Measurements from ENCODE around the gene APBB2. TPM values are rescaled to one million over a fixed set of nuclear protein-coding genes. Genes with fewer than 3 reads are reported as not detected.

APBB2 gene
- total and polyA plus RNA-seq, 2 experiments from 2014 or later = 24.1 to 61.0 TPM

DNA sequence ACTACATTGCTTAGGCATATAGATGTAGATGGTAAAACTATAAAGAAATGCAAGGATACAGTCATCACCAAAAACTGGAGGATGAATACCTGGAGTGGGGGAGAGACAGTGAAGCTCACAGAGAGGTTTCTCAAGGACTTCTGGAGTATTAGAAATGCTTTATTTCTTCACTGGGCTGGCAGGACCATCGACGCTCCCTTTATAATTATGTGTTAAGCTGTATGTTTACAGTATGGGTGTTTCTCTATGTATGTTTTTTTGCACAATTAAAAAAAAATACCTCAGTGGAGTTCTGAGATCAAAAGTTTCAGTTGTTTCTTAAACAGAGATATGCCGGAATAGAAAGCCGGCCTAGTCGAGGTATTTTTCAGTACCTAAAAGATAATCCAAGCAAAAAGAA is 263.3 kb downstream of the APBB2 start:
- Histone ChIP-seq H3K9me3 (ENCODE audit: low read depth) (no peaks in the 10 kb centered on the region), H3K4me1 (ENCODE audit: insufficient read depth) (no peaks in the 10 kb centered on the region), H3K36me3 (ENCODE audit: low read depth) (no peaks in the 10 kb centered on the region), H3K79me2 (ENCODE audit: insufficient read depth) (peaks cover 14% of the 10 kb centered on the region), H4K20me1 (ENCODE audit: insufficient read depth) (no peaks in the 10 kb centered on the region), H3K27me3 (replicated peaks; ENCODE audit: insufficient read depth) (no peaks in the 10 kb centered on the region), H3K9me2 (ENCODE audit: insufficient read depth) (no peaks in the 10 kb centered on the region), H3K4me3 (no peak overlapping the region), H3F3A (ENCODE audit: insufficient read depth) (no peaks in the 10 kb centered on the region), H3K27ac (no peak overlapping the region), H3K9ac (no peak overlapping the region), H2AFZ (no peak overlapping the region), H3K4me2 (ENCODE audit: unreplicated experiment) (no peak overlapping the region)
- WGBS, 2 experiments (ENCODE audit: low coverage in 1 of 2, low lambda C conversion rate in 2 of 2, missing lambda C conversion rate in 2 of 2) = 98 to 100% methylated on average over 5 of the region's 5 CpGs
- no peak for TF ChIP-seq EZH2 (IDR thresholded peaks at IDR 0.05; ENCODE audit: insufficient read depth, poor library complexity, severe bottlenecking)
- TF ChIP-seq EZH2phosphoT487 (IDR thresholded peaks at IDR 0.05; ENCODE audit: insufficient read depth, low read depth) = no peak
- in situ Hi-C loops (cut with MboI) = no loop called here
- DNase-seq = no peak

DNA sequence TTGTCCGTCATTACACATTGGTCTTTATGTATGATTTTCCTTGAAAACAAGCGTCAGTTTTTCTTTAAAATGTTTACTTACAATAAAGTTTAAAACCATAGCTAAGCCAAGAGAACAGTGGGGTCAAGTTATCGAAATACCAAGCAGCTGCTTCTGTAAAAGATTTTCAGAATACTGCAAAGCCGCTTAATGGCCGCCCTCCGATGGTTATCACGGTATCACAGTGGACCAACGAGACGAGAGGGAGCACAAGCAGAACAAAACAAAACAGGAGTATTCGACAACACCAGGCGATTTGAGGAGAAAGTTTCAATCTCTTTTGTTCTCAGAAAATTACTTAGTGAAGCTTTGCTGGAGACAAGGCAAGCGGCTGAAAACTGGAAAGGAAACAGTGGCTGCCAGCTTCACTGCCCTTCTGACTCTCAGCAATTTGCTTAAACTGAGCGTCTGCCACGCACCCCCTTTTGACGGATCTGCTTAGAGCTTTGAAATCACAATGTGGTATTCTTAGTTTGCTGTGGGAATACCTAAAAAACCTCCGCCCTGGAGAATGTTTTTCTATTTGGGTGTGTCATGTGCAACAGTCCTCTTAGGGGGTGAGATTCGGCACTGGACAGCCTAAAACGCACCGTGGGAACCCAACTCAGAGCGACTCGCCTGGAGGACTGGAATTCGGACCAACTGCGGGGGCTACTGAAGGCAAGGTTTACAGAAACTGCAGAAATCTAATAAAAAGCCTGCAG is 264.8 kb downstream of the APBB2 start:
- in situ Hi-C loops (cut with MboI) = loop anchor here (25.0 kb wide), 1 partner anchor 713 kb away; no protein-coding TSS in a partner anchor
- DNase-seq = no peak
- no peak overlapping the region for H3K27ac ChIP-seq
- TF ChIP-seq EZH2 (IDR thresholded peaks at IDR 0.05; ENCODE audit: insufficient read depth, poor library complexity, severe bottlenecking) (no peak), EZH2phosphoT487 (IDR thresholded peaks at IDR 0.05; ENCODE audit: insufficient read depth, low read depth) (no peak)
- no peaks in the 10 kb centered on the region for H4K20me1 ChIP-seq (ENCODE audit: insufficient read depth)
- H3F3A ChIP-seq (ENCODE audit: insufficient read depth) = no peaks in the 10 kb centered on the region
- no peak overlapping the region for H3K4me3 ChIP-seq
- H2AFZ ChIP-seq = no peak overlapping the region
- H3K9ac ChIP-seq = no peak overlapping the region
- H3K9me2 ChIP-seq (ENCODE audit: insufficient read depth) = no peaks in the 10 kb centered on the region
- WGBS, 2 experiments (ENCODE audit: low coverage in 1 of 2, low lambda C conversion rate in 2 of 2, missing lambda C conversion rate in 2 of 2) = 94% methylated on average over 23 of the region's 23 CpGs
- H3K27me3 ChIP-seq (replicated peaks; ENCODE audit: insufficient read depth) = no peaks in the 10 kb centered on the region
- H3K4me1 ChIP-seq (ENCODE audit: insufficient read depth) = no peaks in the 10 kb centered on the region
- no peaks in the 10 kb centered on the region for H3K9me3 ChIP-seq (ENCODE audit: low read depth)
- no peaks in the 10 kb centered on the region for H3K36me3 ChIP-seq (ENCODE audit: low read depth)
- H3K79me2 ChIP-seq (ENCODE audit: insufficient read depth) = peaks cover 14% of the 10 kb centered on the region; the same call in 1 of the 2 replicates
- H3K4me2 ChIP-seq (ENCODE audit: unreplicated experiment) = no peak overlapping the region

DNA sequence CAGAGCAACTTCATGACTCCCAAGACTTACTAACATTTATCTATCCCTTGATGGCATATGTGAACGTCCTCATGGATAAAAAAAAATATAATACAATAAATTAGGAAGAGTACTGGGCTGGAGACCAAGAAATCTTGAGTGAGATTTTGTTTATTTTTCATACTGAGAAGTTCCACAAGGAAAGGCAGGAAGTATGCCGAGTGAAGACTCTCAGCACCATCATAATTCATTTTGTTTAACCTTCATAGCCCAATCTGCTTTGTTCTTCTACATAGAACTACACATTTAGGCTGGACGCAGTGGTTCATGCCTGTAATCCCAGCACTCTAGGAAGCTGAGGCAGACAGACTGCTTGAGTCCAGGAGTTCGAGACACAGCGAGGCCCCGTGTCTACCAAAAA is 266.3 kb downstream of the APBB2 start:
- no peak for DNase-seq
- no peaks in the 10 kb centered on the region for H3K9me3 ChIP-seq (ENCODE audit: low read depth)
- H3K9me2 ChIP-seq (ENCODE audit: insufficient read depth) = no peaks in the 10 kb centered on the region
- H3K36me3 ChIP-seq (ENCODE audit: low read depth) = no peaks in the 10 kb centered on the region
- H3K79me2 ChIP-seq (ENCODE audit: insufficient read depth) = peaks cover 14% of the 10 kb centered on the region; the same call in 1 of the 2 replicates
- H2AFZ ChIP-seq = no peak overlapping the region
- in situ Hi-C loops (cut with MboI) = loop anchor here (25.0 kb wide), 1 partner anchor 714 kb away; no protein-coding TSS in a partner anchor
- H3K4me3 ChIP-seq = no peak overlapping the region
- no peak overlapping the region for H3K27ac ChIP-seq
- H3F3A ChIP-seq (ENCODE audit: insufficient read depth) = no peaks in the 10 kb centered on the region
- no peaks in the 10 kb centered on the region for H4K20me1 ChIP-seq (ENCODE audit: insufficient read depth)
- H3K4me2 ChIP-seq (ENCODE audit: unreplicated experiment) = no peak overlapping the region
- WGBS, 2 experiments (ENCODE audit: low coverage in 1 of 2, low lambda C conversion rate in 2 of 2, missing lambda C conversion rate in 2 of 2) = 61 to 65% methylated on average over 6 of the region's 6 CpGs
- TF ChIP-seq EZH2 (IDR thresholded peaks at IDR 0.05; ENCODE audit: insufficient read depth, poor library complexity, severe bottlenecking) (no peak), EZH2phosphoT487 (IDR thresholded peaks at IDR 0.05; ENCODE audit: insufficient read depth, low read depth) (no peak)
- H3K9ac ChIP-seq = no peak overlapping the region
- H3K27me3 ChIP-seq (replicated peaks; ENCODE audit: insufficient read depth) = no peaks in the 10 kb centered on the region
- no peaks in the 10 kb centered on the region for H3K4me1 ChIP-seq (ENCODE audit: insufficient read depth)

DNA sequence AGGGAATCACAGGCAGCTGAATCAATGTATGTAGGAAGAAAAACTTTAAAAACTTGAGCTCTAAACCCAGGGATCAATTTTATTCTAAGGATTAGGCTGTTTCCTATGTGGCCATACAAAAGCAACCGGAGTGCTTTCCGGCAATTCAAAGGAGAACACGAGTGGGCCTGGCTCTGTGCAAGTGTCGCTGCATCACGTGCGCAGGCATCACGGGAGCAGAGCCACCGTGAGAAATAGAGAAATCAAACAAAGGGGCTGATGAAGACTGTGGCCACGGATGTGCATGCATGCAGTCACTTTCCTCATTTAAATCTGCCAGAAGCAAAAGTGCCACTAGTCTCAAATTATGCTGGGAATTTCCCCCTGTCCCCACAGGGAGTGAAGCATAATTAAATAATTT is 267.7 kb downstream of the APBB2 start:
- H3K9me3 ChIP-seq (ENCODE audit: low read depth) = no peaks in the 10 kb centered on the region
- H3K4me2 ChIP-seq (ENCODE audit: unreplicated experiment) = no peak overlapping the region
- no peak overlapping the region for H3K4me3 ChIP-seq
- WGBS, 2 experiments (ENCODE audit: low coverage in 1 of 2, low lambda C conversion rate in 2 of 2, missing lambda C conversion rate in 2 of 2) = 90 to 92% methylated on average over 9 of the region's 9 CpGs
- no peak overlapping the region for H2AFZ ChIP-seq
- peaks cover 14% of the 10 kb centered on the region; the same call in 1 of the 2 replicates for H3K79me2 ChIP-seq (ENCODE audit: insufficient read depth)
- TF ChIP-seq EZH2phosphoT487 (IDR thresholded peaks at IDR 0.05; ENCODE audit: insufficient read depth, low read depth) (no peak), EZH2 (IDR thresholded peaks at IDR 0.05; ENCODE audit: insufficient read depth, poor library complexity, severe bottlenecking) (no peak)
- no peaks in the 10 kb centered on the region for H3K27me3 ChIP-seq (replicated peaks; ENCODE audit: insufficient read depth)
- H3K4me1 ChIP-seq (ENCODE audit: insufficient read depth) = no peaks in the 10 kb centered on the region
- 0 out of 2 replicates have a peak, but pooled peaks cover 4% of the 10 kb centered on the region for H3K36me3 ChIP-seq (ENCODE audit: low read depth)
- no peak overlapping the region for H3K27ac ChIP-seq
- H4K20me1 ChIP-seq (ENCODE audit: insufficient read depth) = no peaks in the 10 kb centered on the region
- H3F3A ChIP-seq (ENCODE audit: insufficient read depth) = no peaks in the 10 kb centered on the region
- DNase-seq = no peak
- in situ Hi-C loops (cut with MboI) = loop anchor here (25.0 kb wide), 1 partner anchor 716 kb away; no protein-coding TSS in a partner anchor
- no peak overlapping the region for H3K9ac ChIP-seq
- no peaks in the 10 kb centered on the region for H3K9me2 ChIP-seq (ENCODE audit: insufficient read depth)
